Peyer's patch (tissue), 4 donors: ENCODE results near the gene RASL12. TPM values are rescaled to one million over a fixed set of nuclear protein-coding genes. Genes with fewer than 3 reads are reported as not detected.

Experiments used
- DNase-seq, 3 donors: peaks; one replicate each; pipeline ENCODE4 v3.0.0-alpha.2; 2017 to 2019
- H3K27ac ChIP-seq, 4 donors: fragments of 200-600 bp; sonication (generic); one replicate each; pipeline ENCODE4 v1.5.1; 2016 to 2019
- H3K27me3 ChIP-seq, 2 donors: fragments of 200-600 bp; sonication (generic); one replicate each; pipeline ENCODE4 v1.5.1; 2019
- H3K36me3 ChIP-seq, 3 donors: fragments of 200-600 bp; sonication (generic); one replicate each; pipeline ENCODE4 v1.5.1; 2016 to 2019
- H3K4me1 ChIP-seq, 4 donors: fragments of 200-600 bp; sonication (generic); one replicate each; pipeline ENCODE4 v1.5.1; 2016 to 2019
- H3K4me3 ChIP-seq, 4 donors: fragments of 200-600 bp; sonication (generic); 1 replicate in 3 of 4; 2 replicates in 1 of 4; pipeline ENCODE4 v1.5.1; 2016 to 2019; ENCODE audit warnings: mild to moderate bottlenecking in 1 of 4
- H3K9me3 ChIP-seq, 4 donors: fragments of 200-600 bp; sonication (generic); one replicate each; pipeline ENCODE4 v1.5.1; 2016 to 2019; ENCODE audit warnings: mild to moderate bottlenecking in 1 of 4
- CTCF ChIP-seq, 6 experiments: fragments of 450-650 bp in 4 of 6; fragments of 200-600 bp in 2 of 6; sonication (generic) in 1 of 6; IDR thresholded peaks; one replicate each; pipeline ENCODE4 v1.5.1; 2017 to 2019; ENCODE audit warnings: antibody characterized with exemption in 6 of 6, mild to moderate bottlenecking in 3 of 6, moderate library complexity in 1 of 6
- POLR2A ChIP-seq, 2 donors: fragments of 450-650 bp; IDR thresholded peaks; one replicate each; pipeline ENCODE4 v1.5.1; 2017; ENCODE audit warnings: antibody characterized with exemption in 2 of 2, mild to moderate bottlenecking in 2 of 2, moderate library complexity in 2 of 2
- total RNA-seq, 4 donors: library from RNA; depleted of rRNA; stranded (reverse); fragments of >200 nt; gene quantifications; one replicate each; pipeline ENCODE4 v1.1.0, GENCODE V29; 2016

RASL12 gene
- total RNA-seq, 4 donors from 2014 or later: 5.1 to 23.1 (median 8.5) TPM

DNA sequence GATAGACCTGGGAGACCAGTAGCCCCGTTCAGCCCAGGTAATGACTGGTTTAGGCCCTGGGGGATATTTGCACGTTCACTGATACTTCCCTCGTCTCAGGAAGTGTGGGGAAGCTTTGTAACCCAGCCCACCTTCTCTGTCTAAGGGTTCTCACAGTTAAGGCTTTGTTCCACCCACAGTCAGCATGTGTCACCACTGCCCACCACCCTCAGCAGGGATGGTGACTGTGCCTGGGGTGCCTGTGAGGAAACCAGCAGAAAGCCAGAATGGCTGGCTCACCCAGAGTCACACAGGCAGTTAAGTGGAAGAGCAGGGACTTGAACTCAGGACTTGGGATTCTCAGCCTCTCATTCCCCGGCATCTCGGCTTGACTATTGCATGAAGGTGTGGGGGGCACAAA is 14.0 kb upstream of the RASL12 start:
- Histone ChIP-seq H3K27me3 (no peaks in the 10 kb centered on the region), H3K36me3 (no peaks in the 10 kb centered on the region), H3K9me3 (no peaks in the 10 kb centered on the region), H3K4me1 (peaks cover 0 to 43% (median 6%) of the 10 kb centered on the region in 4 donors), H3K27ac (peak overlapping the region in 1 of 4 donors; percentile 66), H3K4me3 (no peak overlapping the region)
- no peak for DNase-seq
- no peak for TF ChIP-seq POLR2A (IDR thresholded peaks at IDR 0.05)
- TF ChIP-seq CTCF (IDR thresholded peaks at IDR 0.05): no peak

GRCh38 chr15:65081270-65081669 is 13.5 kb upstream of the RASL12 start:
- Histone ChIP-seq H3K27ac (no peak overlapping the region), H3K36me3 (no peaks in the 10 kb centered on the region), H3K4me3 (no peak overlapping the region), H3K4me1 (peaks cover 0 to 38% (median 6%) of the 10 kb centered on the region in 4 donors), H3K9me3 (no peaks in the 10 kb centered on the region), H3K27me3 (no peaks in the 10 kb centered on the region)
- TF ChIP-seq CTCF (IDR thresholded peaks at IDR 0.05) (no peak), POLR2A (IDR thresholded peaks at IDR 0.05) (no peak)
- no peak for DNase-seq

- Histone ChIP-seq H3K4me3 (no peak overlapping the region), H3K27me3 (no peaks in the 10 kb centered on the region), H3K9me3 (no peaks in the 10 kb centered on the region), H3K27ac (no peak overlapping the region), H3K4me1 (peaks cover 0 to 30% (median 6%) of the 10 kb centered on the region in 4 donors), H3K36me3 (no peaks in the 10 kb centered on the region)
- TF ChIP-seq CTCF (IDR thresholded peaks at IDR 0.05) (no peak), POLR2A (IDR thresholded peaks at IDR 0.05) (no peak)
- DNase-seq: no peak
These were observed 11.8 kb upstream of the RASL12 start for GRCh38 chr15:65079580-65079979.

GRCh38 chr15:65077981-65078352 is 10.2 kb upstream of the RASL12 start:
- peak; percentile 27 to 92 (median 91) for DNase-seq
- Histone ChIP-seq H3K27ac (peak overlapping the region in 1 of 4 donors; percentile 72), H3K27me3 (no peaks in the 10 kb centered on the region), H3K4me1 (peaks cover 0 to 25% (median 6%) of the 10 kb centered on the region in 4 donors), H3K36me3 (no peaks in the 10 kb centered on the region), H3K9me3 (no peaks in the 10 kb centered on the region), H3K4me3 (peak overlapping the region in 2 of 4 donors; percentile 6 to 11)
- TF ChIP-seq POLR2A (IDR thresholded peaks at IDR 0.05) (peak in 1 of 2 donors; percentile 20), CTCF (IDR thresholded peaks at IDR 0.05) (peak in 4 of 6 experiments; percentile 55 to 92 (median 84))

DNA sequence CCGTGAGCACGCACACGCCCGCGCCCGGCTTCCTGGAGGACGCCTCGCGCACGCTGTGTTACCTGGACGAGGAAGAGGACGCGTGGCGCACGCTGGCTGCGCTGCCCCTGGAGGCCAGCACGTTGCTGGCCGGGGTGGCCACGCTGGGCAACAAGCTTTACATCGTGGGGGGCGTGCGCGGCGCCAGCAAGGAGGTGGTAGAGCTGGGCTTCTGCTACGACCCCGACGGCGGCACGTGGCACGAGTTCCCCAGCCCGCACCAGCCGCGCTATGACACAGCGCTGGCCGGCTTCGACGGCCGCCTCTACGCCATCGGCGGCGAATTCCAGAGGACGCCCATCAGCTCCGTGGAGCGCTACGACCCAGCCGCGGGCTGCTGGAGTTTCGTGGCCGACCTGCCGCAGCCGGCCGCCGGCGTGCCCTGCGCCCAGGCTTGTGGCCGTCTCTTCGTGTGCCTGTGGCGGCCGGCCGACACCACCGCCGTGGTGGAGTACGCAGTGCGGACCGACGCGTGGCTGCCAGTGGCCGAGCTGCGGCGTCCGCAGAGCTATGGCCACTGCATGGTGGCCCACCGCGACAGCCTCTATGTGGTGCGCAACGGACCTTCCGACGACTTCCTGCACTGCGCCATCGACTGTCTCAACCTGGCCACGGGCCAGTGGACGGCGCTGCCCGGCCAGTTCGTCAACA is 9.6 kb upstream of the RASL12 start:
- no peak for TF ChIP-seq POLR2A (IDR thresholded peaks at IDR 0.05)
- TF ChIP-seq CTCF (IDR thresholded peaks at IDR 0.05): no peak
- Histone ChIP-seq H3K4me3 (peak overlapping the region in 2 of 4 donors; percentile 6 to 11), H3K27ac (peak overlapping the region in 1 of 4 donors; percentile 72), H3K4me1 (peaks cover 0 to 21% (median 4%) of the 10 kb centered on the region in 4 donors), H3K27me3 (no peaks in the 10 kb centered on the region), H3K9me3 (no peaks in the 10 kb centered on the region), H3K36me3 (no peaks in the 10 kb centered on the region)
- no peak for DNase-seq
